ES-I3 (cell line): ENCODE data around the gene DCBLD1.
"Not testable (repeated sequence)": the region's sequence is repeated elsewhere in the genome, so short reads cannot be mapped to it uniquely, and the experiment has no call there.

ENCODE experiments used
- H3K36me3 ChIP-seq: 2 replicates; pipeline ENCODE4 v1.6.1; 2013; ENCODE audit warnings: mild to moderate bottlenecking, low read length, control low read depth, moderate library complexity; ENCODE audit not compliant: insufficient read depth
- H3K4me1 ChIP-seq: 2 replicates; pipeline ENCODE4 v1.6.1; 2013; ENCODE audit warnings: mild to moderate bottlenecking, control low read depth, low read length; ENCODE audit not compliant: insufficient read depth
- H3K9ac ChIP-seq: 2 replicates; pipeline ENCODE4 v1.6.1; 2013; ENCODE audit warnings: low read depth, mild to moderate bottlenecking, low read length, moderate library complexity
- H3K9me3 ChIP-seq: 2 replicates; pipeline ENCODE4 v1.6.1; 2013; ENCODE audit warnings: mild to moderate bottlenecking, low read length, moderate library complexity; ENCODE audit not compliant: control insufficient read depth, insufficient read depth

Gene DCBLD1

DNA sequence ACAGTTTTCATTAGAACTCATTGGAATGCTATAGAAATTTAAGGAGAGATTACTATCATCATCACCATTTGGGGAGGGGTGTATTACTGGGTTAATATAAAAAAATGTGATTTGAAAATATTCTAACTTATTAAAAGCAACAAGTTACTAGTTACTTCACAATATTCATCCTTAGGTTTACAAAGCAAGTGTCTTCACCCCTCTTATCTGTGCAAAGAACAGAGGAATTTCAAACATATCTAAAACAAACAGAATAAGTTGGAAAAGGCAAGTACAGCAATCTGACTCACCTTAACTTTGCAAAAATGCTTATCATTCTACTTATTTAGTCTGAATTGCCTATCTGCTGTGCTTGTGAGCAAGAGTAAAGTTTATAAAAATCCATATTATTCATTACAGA, 32.9 kb downstream of the DCBLD1 start:
- Histone ChIP-seq H3K9me3 (no peaks in the 10 kb centered on the region), H3K4me1 (0 out of 2 replicates have a peak, but pooled peaks cover 5% of the 10 kb centered on the region), H3K36me3 (no peaks in the 10 kb centered on the region), H3K9ac (no peak overlapping the region)

DNA sequence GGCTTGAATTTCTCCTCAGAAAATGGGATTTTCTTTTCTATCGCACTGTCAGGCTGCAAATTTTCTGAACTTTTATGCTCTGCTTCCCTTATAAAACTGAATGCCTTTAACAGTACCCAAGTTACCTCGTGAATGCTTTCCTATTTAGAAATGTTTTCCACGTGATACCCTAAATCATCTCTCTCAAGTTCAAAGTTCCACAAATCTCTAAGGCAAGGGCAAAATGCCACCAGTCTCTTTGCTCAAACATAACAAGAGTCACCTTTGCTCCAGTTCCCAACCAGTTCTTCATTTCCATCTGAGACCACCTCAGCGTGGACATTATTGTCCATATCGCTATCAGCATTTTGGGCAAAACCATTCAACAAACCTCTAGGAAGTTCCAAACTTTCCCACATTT, 35.5 kb downstream of the DCBLD1 start:
- not testable (repeated sequence) for H3K9me3 ChIP-seq, H3K36me3 ChIP-seq, H3K9ac ChIP-seq, H3K4me1 ChIP-seq

DNA sequence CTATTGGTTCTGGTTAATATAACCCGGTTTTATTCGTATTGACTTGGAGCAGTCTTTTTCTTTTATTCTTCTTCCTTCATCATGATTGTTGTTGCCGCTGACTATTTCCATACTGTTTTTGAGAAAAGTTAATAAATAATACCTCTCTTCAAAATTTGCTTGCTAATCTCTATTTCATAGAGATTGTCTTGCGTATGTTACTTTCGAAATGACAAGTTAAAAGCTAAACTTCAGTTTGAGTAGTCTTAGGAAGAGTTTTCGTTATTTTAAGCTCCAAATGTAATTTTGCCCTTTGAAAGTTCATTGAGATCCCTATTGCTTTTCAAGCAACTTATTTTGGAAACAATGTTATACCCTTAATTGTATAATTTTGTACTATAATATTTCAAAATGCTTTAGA, 36.4 kb downstream of the DCBLD1 start:
- Histone ChIP-seq H3K4me1 (no peaks in the 10 kb centered on the region), H3K9me3 (no peaks in the 10 kb centered on the region), H3K36me3 (no peaks in the 10 kb centered on the region), H3K9ac (no peak overlapping the region)

DNA sequence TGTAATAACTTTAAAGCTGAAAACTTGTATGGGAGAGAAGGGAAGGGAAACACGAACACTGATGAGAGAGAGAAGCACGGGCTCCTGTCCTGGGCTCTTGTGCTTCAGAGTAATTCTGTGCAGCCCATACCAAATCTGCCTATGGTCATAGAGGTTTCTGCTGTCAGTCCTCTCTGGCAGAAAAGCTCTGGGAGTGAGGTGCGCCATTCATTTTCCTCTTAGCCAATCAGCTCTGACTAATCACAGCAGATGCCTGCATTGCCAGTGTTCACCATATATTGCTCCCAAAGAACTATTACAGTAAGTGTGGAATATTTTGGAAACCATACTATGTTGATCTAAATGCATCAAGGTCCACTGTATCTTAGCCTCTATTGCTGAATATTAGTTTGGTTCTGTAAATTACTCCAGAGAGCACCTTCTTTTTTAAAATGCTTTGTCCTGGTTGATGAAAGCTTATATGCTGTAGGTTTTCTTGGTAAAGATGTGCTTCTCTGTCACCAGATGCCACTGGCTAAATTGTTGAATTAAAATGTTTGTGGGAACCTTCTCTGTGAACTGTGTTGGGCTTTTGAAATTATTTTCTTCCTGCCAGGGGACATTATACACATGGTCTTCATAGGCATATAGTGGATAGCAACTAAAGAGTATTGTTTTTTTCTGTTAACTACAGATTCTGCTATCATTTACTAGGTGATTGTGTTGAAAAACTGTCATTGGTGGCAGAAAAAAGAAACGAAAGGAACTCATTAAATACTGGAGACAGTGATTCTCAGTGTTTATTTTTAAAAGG, 38.3 kb downstream of the DCBLD1 start:
- Histone ChIP-seq H3K9ac (no peak overlapping the region), H3K36me3 (no peaks in the 10 kb centered on the region), H3K9me3 (no peaks in the 10 kb centered on the region), H3K4me1 (no peaks in the 10 kb centered on the region)

DNA sequence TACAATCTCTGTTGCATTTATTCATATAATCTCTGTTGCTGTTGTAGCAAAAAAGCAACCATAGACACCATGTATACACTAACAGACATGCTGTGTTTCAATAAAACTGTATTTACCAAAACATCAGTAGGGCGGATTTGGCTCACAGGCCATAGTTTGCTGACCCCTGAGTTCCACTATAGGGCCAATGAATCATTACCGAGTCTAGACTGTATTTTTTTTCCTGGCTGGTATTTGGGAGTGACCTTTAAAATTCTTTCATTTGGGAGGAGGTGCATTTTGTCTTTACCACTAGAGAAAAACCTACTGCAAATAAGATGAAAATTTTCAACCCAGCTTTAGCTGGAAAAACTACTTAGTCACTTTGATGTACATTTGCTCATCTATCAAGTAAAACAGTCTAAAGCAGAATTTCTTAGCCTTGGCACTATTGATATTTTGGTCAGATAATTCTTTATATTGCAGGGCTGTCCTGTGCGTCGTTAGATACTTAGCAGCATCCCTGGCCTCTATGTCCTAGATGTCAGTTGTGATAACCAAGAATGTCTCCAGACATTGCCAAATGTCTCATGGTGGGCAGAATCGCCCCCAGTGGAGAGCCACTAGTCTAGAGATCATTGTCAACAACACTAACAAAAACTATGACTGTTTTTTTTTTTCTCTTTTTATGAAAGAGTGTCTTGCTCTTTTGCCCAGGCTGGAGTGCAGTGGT, 39.5 kb downstream of the DCBLD1 start:
- Histone ChIP-seq H3K9me3 (no peaks in the 10 kb centered on the region), H3K4me1 (no peaks in the 10 kb centered on the region), H3K9ac (no peak overlapping the region), H3K36me3 (no peaks in the 10 kb centered on the region)

DNA sequence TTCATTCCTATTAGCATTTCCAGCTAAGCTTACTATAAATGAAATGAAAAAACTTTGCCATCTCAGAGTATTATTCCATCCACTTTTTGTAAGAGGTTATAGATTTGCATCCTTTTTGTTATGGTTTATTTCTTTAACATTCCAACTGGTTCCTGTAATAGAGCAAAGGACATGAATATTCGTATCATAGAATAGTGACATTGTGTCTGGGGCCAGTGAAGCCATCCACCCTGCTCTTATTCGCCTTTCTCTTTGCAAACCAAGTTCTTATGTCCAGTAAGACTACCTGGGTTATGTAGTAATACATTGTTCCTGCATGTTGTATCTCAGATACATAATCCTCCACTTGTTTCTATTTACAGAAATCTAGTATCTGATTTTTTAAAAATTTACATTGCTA, 43.1 kb downstream of the DCBLD1 start:
- Histone ChIP-seq H3K9me3 (no peaks in the 10 kb centered on the region), H3K36me3 (no peaks in the 10 kb centered on the region), H3K9ac (no peak overlapping the region), H3K4me1 (no peaks in the 10 kb centered on the region)

DNA sequence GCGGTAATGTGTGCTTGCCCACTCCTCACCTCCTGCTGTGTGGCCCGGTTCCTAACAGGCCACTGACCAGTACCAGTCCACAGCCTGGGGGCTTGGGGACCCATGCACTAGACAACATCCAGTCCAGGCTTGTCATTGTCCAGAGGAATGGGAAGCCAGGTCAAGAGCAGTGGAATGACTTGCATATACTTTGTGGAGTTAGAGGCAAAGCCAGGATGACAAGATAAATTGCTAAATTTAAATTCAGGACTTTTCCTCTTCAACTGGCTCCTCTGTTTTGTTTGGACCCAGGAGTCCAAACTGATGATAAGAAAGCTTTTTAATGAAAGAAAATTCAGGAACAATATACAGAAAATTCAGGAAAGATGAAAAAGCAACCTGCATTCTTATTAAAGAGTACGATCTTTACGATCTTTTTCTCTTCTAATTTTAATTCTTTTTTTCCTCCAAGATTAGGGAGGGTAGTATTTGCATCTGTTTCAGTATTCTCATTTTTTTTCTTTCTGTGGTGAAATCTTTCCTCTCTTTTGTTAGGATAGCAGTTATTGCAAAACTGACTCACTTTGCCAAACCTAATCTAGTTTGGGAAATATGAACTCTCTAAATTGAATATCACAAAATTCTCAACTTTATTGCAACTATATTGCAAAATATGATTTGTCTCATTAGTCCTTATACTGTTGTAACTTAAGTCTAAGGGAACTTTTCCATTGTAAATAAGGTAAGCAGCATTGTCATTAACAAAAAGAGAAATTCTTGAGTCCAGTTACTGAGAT, 48.2 kb downstream of the DCBLD1 start:
- H3K4me1 ChIP-seq = no peaks in the 10 kb centered on the region
- H3K9me3 ChIP-seq = no peaks in the 10 kb centered on the region
- H3K9ac ChIP-seq = no peak overlapping the region
- no peaks in the 10 kb centered on the region for H3K36me3 ChIP-seq

DNA sequence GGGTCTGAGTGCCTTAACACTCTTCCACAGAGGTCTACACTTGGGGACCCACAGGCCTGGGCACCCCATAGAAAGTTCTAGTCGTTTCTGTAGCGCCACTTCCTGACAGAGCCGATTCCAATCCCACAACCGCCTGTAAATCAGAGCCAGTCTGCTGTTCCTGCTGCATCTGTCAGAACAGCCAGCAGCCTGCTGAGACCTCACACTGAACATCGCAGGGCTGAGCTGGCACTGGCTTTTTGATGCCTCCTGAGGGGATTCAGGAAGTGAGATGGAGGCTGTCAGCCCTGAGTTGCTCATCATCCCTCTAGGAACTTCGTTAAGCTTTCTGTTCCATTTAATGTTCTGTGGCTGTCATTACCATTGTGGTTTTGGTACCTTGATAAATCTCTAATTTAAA, 48.9 kb downstream of the DCBLD1 start:
- H3K9ac ChIP-seq = no peak overlapping the region
- H3K36me3 ChIP-seq = no peaks in the 10 kb centered on the region

DNA sequence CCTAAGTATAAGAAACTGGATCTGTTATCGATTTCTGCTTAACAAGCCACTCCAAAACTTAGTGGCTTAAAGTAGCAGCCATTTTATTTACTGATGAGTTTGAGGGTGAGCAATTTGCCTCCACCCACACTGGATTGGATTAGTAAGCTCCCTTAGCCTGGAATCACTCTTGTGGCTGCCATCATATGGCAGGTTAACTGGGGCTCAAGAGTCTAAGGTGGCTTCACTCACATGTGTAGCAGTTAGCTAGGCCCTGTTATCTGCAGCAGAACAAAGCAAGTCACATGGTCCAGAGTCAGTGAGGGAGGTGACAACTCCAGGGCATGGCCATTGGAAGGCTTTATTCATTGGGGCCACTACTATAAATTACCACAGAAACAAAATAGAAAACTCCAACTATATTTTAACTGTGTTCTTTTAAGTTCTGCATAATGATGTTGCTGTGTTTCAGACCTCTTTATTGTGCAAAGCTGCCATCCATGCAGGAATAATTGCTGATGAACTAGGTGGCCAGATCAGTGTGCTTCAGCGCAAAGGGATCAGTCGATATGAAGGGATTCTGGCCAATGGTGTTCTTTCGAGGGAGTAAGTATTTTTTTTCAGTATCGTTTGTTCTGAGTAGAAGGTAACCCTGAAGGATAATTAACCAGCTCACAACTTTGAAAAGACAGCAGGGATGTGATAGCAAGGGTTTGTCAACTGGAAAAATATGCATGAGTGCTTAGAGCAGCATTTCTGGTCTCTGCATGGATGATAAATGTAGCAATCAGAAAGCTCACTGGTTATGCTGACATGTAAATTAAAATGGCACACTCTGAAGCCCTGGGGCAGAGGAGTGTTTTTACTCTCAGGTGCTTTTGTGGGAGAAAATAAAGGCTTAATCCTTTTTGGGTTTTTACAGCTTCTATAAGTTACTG, 49.6 kb downstream of the DCBLD1 start:
- no peaks in the 10 kb centered on the region for H3K36me3 ChIP-seq
- peaks cover 9% of the 10 kb centered on the region for H3K4me1 ChIP-seq
- no peak overlapping the region for H3K9ac ChIP-seq
- no peaks in the 10 kb centered on the region for H3K9me3 ChIP-seq

More for the DNA sequence above, 48.9 kb downstream of the DCBLD1 start:
- Histone ChIP-seq H3K9me3 (no peaks in the 10 kb centered on the region), H3K4me1 (peaks cover 2% of the 10 kb centered on the region; the same call in 1 of the 2 replicates)

DNA sequence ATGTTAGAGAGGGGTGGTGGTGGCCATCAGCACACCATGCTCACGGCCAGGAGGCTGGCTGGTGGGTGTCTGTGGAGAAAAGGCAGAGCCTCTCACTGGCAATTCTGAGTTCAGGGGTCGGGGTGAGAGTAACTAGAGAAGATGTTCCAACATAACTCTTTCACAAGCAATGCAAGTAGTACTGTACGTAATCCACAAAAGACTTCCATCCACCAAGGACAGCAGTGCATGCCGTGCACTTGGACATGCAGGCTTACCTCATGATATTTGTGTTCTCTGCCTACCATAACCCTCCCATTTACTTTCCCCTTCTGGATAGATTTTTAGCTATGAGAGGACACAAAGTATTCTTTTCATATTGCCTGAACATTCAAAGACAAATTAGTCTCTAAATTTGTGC, 51.3 kb downstream of the DCBLD1 start:
- Histone ChIP-seq H3K36me3 (no peaks in the 10 kb centered on the region), H3K9me3 (no peaks in the 10 kb centered on the region), H3K4me1 (peaks cover 10% of the 10 kb centered on the region), H3K9ac (no peak overlapping the region)

DNA sequence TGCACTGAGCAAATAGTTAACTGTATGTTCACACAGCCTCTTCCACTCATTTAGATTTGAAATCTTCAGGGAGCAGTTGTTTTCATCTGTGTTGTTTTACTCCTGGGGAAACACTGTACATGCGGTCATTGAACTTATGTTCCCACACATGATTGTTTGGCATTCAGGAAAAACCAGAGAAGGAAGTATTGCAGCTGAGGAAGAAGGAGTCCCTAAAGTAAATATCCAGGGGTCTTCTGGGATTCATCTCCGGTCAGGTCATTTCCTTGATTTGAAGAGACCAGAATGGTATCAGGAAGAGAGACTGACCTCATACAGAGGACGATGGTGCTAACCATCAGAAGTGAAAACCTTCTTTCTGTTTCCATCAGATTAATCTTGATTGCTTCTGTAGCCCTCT, 52.5 kb downstream of the DCBLD1 start:
- Histone ChIP-seq H3K36me3 (no peaks in the 10 kb centered on the region), H3K9me3 (no peaks in the 10 kb centered on the region), H3K4me1 (peaks cover 10% of the 10 kb centered on the region), H3K9ac (no peak overlapping the region)

DNA sequence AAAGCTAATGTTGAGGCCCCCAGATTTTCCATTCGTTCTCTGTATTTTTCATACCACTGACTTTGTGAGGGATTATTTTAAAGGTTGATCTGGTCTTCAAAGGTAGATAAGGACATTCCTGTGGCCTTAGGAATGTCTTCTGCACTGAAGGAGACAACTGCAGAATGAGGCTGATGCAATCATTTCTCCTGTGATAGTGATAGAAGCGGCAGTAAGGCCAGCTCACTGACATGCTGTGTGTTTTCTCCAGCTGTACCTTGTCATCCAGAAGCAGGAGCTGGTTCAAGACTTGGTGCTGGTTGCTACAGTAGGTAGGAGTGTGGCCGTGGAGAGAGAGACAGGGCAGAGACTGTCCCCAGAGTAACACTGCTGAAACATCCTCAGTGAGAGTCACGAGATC, 53.8 kb downstream of the DCBLD1 start:
- H3K4me1 ChIP-seq = peaks cover 10% of the 10 kb centered on the region
- H3K9me3 ChIP-seq = no peaks in the 10 kb centered on the region
- no peaks in the 10 kb centered on the region for H3K36me3 ChIP-seq
- no peak overlapping the region for H3K9ac ChIP-seq

DNA sequence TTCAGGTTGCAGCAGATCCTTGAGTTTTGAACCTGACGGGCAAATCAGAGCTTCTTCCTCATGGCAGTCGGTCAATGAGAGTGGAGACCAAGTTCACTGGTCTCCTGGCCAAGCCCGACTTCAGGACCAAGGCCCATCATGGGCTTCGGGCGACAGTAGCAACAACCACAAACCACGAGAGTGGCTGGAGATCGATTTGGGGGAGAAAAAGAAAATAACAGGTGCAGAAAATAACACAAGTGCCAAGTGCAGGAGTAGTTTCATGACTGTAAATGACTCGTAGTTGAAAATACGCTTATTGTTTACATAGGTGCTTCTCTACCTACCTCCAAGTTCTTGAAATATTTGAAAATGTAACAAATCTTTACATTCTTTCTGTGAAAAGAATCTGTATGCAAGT, 56.1 kb downstream of the DCBLD1 start:
- no peak overlapping the region for H3K9ac ChIP-seq
- H3K4me1 ChIP-seq = peaks cover 10% of the 10 kb centered on the region
- no peaks in the 10 kb centered on the region for H3K36me3 ChIP-seq

DNA sequence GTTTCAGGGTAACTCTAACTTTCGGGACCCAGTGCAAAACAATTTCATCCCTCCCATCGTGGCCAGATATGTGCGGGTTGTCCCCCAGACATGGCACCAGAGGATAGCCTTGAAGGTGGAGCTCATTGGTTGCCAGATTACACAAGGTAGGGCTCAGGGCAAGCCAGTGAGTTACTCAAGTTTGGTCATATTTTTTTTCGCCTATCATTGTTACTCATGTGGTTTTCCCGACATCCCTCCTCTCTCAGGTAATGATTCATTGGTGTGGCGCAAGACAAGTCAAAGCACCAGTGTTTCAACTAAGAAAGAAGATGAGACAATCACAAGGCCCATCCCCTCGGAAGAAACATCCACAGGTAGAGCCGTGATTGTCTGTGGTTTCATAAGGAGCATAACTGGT, 58.2 kb downstream of the DCBLD1 start:
- H3K9ac ChIP-seq = no peak overlapping the region
- H3K4me1 ChIP-seq = peaks cover 10% of the 10 kb centered on the region
- no peaks in the 10 kb centered on the region for H3K9me3 ChIP-seq
- no peaks in the 10 kb centered on the region for H3K36me3 ChIP-seq

More for the DNA sequence above, 56.1 kb downstream of the DCBLD1 start:
- no peaks in the 10 kb centered on the region for H3K9me3 ChIP-seq
